HG02973 (cell line): ENCODE data around the gene LRBA.
A peak's percentile ranks its signal among the peaks of the same experiment; 100 is the strongest.
"Not testable (repeated sequence)": the region's sequence is repeated elsewhere in the genome, so short reads cannot be mapped to it uniquely, and the experiment has no call there.

Experiments
- ATAC-seq: cut with Tn5 transposase; IDR thresholded peaks from one replicate; pipeline ENCODE4 v1.9.1; 2021; ENCODE audit warnings: moderate library complexity; ENCODE audit not compliant: unreplicated experiment

The LRBA gene

DNA sequence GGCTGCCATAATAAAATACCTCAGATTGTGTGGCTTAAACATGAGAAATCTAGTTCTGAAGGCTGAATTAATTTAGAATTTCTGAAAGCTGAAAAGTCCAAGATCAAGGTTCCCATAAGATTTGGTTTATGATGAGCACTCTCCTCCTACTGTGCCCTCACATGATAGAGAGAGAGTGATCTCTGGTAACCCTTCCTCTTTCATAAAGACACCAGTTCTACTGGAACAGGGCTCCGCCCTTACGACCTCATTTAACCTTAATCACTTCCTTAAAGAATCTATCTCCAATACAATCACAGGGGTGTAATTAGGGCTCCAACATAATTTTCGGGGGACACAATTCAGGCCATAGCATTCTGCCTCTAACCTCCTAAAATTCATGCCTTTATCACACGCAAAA is 627.1 kb downstream of the LRBA start:
- ATAC-seq = no peak

DNA sequence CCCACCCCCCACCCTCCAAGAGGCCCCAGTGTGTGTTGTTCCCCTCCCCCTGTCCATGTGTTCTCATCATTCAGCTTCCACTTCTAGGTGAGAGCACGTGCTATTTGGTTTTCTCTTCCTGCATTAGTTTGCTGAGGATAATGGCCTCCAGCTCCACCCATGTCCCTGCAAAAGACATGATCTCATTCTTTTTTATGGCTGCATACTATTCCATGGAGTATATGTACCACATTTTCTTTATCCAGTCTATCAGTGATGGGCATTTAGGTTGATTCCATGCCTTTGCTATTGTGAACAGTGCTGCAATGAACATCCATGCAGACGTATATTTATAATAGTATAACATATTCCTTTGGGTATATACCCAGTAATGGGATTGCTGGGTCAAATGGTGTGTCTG is 628.7 kb downstream of the LRBA start:
- not testable (repeated sequence) for ATAC-seq

DNA sequence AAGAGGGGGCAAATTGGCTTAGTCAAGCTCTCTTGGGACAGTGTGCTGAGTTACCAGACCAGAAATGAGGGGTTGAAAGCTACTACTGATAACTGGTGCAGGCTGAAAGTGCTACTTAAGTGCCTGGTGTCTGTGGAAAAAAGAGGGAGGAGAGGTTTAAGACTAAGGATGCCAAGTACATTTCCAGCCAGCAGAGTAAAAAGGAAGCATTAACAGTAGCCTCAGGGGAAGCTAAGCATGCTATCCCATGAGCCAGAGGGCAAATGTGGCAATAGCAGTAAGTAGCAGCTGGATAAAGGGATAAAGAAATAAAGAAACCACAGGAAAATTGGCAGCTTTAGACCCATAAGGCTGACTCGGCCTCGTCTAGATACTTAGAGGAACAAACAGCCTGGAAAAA is 629.5 kb downstream of the LRBA start:
- ATAC-seq = no peak

DNA sequence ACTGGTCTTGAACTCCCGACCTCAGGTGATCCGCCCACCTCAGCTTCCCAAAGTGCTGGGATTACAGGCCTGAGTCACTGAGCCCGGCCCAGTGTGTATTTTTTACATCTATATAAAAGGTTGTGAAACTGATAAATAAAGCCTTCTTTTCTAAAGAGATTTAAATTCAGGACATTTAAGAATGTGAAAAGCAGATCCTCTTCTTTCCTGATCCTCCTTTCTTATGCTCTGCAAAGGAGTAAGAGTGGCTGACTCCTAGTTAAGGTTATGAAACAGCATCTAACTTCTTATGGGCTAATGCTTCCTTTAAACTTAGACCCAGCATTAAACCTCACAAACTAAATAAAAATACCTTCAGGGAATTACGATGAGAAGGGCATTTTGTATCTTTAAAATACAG is 630.8 kb downstream of the LRBA start:
- no peak for ATAC-seq

DNA sequence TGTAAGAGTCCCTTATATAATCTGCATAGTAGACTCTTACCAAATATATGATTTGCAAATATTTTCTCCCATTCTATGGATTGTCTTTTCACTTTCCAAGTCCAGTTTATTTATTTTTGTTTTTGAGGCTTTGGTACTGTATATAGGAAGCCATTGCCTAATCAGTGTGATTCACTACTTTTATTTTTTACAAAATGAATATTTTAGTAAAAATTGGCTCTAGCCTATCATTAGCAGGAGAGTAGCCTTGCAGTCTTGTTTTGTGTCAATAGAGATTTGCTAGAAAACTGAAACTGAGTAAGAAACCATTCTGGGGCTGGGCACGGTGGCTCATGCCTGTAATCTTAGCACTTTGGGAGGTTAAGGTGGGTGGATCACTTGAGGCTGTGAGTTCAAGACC is 633.1 kb downstream of the LRBA start:
- ATAC-seq = no peak

DNA sequence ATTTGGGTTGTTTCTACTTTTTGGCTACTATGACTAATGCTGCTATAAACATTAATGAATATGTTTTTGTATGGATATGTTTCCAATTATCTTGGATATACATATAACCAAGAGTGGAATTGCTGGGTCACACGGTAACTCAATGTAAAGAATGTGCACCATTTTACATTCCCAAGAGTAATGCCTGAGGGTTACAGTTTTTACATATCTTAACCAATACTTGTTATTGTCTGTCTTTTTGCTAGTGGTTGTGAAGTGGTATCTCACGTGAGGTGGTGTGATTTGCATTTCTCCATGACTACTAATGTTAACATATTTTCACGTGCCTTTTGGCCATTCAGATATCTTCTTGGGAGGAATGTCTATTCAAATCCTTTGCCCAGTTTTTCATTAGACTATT is 633.5 kb downstream of the LRBA start:
- no peak for ATAC-seq

DNA sequence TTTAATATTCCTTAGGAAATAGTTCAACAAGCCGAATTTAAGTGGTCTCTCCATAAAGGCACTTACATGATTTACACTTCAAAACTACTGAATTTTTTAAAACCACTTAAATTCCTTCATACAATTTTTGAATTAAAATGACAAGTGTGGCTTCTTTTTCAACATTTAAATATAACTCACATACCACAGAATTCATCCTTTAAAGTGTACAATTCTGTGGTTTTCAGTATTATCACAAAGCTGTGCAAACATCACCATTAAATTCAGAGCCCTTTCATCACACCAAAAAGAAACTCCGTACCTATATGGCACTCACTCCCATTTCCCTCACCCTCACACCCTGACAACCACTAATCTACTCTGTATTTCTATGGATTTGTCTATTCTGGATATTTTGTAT is 634.0 kb downstream of the LRBA start:
- ATAC-seq = no peak

DNA sequence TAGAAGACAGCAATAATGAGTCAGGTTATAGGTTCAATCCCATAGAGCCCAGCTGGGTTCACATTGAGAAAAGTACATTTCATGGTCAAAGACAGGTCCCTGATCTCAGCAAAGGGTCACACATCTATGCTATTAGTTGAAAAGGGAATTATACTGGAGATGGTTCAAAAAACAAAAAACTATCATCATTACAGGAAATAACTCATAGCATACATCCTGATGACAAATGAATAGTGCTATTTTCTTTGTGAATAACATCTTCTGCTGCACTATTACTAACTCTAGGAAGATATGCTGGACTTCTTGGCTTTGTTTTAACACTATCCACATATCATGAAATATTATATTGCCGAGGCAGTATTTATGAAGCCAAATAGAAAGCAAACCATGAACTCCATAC is 635.6 kb downstream of the LRBA start:
- no peak for ATAC-seq

DNA sequence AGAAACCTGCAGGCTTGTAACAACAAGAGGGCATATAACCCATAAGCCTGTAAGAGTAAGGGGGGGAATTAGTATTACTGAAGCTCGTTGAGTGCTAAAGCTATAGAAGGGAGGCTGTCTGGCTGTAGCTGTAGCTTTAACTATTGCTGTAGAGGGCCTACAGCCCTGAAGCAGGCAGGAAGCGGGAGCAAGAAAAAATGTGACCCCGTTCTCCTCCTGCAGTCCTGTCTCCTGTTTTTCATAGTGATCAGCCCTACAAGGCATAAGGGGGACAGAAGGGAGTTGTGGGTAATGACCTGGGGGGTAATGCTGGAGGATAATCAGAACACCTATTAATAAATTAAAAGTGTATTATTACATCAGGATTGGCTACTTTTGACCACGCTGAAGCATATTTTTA is 640.1 kb downstream of the LRBA start:
- ATAC-seq = no peak

DNA sequence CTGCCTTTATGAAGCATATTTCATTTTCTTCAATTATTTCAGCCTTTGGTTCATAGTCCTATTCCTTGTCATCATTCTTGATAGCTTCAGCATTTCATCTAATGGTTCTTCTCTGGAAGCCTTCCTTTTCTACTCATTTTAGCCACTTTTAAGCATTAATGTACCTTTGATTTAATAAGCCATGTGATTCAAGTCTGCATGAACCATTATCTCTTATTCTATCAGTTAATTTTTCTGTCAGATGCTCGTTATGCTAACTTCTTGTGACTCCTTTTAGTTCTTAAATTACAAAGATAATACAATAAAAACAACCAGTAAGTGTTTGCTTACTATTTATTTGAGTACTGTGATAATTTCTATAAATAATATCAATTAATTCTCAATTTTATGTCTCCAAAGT is 643.2 kb downstream of the LRBA start:
- ATAC-seq = no peak

DNA sequence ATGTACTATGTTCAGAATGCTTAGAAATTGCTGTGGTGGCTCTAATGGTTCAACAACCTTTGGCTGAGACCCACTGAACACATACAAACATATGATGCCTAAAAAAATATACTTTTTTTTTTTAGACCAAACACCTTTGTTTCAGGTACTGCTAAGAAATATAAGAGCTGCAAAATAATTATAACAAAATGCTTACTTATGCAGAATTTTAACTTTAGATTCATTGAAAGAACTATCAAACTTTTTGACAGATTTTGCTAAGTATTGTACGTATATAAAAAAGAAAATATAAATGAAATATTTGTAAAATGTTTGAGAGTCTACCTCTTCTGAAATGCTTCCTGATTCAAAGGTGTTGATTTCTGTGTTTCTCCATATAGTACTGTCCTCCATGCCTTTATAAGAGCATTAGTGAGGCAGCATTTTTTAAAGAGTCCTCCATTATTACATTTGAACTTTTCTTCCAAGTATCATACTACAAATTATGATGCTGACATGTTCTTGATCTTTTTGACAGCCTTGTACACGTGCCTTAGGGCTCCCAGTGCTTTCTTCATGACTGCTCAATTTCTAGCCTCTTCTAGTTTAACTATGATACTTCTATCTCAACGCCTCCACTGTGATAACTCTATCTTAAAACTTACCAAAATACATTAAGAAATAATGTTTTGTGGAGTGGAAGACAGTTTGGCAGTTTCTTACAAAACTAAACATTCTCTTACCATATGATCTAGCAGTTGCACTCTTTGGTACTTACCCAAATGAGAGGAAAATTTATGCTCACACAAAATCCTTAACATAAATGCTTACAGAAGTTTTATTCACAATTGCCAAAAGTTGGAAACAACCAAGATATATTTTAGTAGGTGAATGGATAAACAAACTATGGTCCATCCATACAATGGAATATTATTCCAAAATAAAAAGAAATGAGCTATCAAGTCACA is 645.4 kb downstream of the LRBA start:
- no peak for ATAC-seq

DNA sequence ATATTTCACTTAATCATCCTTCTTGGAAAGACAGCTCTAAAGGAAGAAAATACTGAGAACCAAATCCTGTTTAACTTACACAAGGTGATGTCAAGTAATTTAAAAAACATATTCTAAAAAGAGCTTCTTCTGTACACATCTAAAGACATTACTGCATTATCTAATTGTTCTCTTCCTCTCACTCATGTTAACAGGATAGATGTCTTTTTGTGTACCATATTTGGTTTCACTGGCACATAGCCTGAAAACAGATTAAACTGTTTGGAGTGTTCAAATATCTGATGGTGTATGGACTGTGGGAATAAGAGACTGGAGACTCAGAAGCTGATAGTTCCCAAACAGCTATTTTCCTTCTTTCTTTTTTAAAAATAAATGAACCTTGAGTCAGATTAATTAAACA is 646.4 kb downstream of the LRBA start:
- no peak for ATAC-seq

DNA sequence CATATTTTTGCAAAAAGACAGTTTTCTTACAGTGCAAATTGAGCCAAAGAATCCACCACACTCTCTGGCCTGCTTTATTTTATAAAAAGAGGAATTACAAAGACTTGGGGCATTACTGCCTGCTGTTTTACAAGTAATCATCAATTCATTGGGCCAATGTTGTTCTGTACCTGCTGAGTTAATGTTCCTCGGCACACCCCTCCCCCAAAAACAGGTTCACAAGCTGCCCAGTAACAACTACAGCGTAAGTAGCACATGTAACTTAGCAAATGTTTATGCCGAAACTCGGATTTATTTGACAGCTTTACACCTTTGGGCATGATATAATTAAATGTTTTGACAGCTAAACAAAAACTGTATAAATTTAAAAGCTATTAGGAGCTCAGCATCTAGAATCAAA is 647.8 kb downstream of the LRBA start:
- ATAC-seq = no peak

DNA sequence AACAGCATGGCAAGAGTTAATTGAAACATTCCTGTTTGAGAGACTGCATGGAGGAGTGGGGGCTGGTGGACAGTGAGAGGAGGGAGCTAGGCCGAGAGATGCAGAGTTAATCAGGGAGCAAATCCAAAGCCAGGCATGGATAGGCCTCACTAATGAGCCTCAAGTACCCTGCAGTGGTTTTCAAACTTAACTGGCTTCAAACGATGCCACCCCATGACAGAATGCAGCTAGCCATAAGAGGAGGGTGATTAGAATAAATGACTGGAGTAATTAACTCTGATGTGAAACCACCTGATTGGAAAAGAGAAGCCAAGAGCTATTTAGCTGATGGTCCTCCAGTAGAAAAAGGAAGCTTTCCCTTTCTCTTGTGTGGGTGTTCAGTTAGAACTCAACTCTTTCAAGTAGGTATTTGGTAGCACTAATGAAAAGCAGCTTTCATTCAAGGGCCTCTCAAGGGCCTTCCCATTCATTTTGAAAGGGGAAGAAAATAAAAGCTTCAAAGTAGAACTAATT is 648.5 kb downstream of the LRBA start:
- ATAC-seq = peak; percentile 62

DNA sequence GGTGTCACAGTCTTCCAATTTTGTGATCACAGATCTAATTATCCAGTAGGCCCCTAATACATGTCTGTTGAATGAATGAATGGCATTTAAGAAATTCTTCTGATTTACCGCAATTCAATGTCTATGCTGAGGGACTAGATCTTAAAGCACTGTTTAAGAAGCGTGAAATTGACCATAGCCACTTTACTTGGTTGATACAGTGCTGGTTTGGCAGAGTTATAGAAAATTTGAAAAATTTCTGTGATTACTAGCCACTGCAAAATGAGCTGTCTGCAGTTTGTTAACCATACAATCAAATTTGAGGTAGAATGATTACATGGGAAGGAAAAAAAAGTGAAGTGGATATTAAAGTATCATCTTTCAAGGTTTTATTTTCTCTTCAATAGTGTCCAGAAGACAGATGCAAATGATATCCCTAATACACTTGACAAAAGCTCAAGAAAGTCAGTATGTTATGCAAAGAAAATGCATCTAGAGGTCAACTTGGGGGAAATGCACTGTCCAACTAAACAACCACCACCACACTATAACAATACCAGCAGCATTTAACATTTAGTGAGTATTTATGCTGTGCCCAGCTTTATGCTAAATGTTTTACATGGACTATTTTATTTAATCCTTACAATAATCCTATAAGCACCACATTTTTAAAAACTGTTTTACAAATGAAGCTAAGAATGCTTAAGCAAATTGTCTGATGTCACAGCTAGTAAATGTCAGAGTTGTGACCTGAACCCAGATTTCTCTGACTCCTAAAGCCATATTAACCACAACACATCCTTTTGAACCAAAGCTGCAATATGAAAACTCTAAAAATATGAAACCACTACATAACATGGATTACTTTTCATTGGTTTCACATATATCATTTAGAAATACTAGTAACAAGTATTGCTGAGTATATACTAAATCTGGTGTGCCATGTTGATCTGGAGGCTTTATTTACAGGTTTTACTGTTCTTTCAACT is 651.1 kb downstream of the LRBA start:
- ATAC-seq = no peak

DNA sequence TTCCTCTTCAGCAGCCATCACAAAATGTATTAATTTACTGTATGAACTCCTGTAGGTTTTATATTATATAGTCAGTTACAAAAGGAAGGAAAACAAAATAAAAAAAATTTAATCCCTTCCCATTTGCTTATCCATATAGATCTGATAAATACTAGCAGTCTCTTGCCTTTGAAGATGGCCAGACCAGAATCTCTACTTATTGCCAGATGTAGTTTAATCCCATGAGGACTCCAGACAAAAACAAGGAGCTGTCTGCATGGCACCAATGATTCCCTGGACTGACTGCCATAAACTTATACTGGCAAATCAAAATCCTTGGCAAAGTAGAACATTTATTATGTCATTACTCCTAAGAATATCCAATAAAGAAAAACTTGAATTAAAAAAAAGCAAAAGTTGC is 656.4 kb downstream of the LRBA start:
- no peak for ATAC-seq

DNA sequence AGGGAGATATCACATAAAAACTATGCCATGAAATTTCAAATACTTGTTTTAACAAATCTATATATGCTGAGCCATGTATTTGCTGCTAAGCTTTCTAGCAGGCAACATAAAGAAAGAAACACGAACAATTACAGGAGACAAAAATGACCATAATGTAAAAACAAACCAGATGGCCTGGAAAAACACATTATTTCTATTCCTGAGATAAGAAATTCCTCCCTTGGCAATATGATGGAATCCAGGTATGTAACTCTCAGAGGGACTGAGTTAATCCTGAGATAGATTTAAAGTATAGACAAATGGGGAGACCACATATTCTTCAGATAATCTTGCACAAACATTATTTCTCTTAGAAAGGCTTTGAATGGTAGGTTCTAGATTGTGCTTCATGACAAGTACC is 657.3 kb downstream of the LRBA start:
- no peak for ATAC-seq

DNA sequence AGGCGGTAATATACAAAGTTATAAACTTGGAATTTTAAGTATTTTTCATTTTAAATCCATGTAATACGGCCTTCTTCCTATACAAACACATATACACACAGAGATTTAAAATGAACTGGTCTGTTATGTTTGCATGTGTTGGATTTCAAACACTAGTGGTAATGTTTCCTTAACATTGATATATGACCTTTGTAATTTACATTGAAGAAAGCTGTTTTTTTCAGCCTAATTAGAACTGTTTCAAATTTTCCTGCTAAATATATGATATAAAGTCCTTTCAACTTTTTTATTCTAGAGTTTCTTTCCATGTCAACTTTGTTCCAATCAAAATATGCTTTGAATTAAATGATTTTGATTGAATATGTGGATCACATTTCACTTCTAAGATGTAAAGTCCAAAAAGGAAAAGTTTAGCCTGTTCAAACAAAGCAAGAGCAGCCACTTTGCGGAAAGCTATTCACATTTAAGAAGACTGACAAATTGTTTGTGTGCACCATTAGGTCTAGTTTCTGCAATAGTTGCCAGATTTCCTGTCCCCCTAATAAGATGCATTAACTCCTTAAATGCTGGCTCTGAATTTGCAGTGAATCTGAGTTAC is 659.1 kb downstream of the LRBA start:
- ATAC-seq = no peak

DNA sequence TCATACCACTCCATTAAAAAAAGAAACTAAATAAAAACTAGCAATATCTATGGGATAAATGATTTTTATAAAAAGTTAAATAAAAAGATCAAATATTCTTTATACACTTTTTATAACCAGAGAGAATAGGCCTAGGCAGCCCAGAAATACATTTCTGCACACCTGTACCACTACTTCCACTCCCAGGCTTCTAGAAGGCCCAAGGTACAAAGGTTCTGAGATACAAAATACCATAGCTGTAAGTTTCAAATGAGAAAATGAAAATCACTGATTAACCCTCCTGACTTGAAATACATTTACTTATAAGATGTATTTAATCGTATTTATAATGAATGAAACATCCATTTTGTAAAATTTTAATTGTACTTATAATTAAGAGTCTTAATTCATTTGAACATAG is 659.7 kb downstream of the LRBA start:
- ATAC-seq = no peak

DNA sequence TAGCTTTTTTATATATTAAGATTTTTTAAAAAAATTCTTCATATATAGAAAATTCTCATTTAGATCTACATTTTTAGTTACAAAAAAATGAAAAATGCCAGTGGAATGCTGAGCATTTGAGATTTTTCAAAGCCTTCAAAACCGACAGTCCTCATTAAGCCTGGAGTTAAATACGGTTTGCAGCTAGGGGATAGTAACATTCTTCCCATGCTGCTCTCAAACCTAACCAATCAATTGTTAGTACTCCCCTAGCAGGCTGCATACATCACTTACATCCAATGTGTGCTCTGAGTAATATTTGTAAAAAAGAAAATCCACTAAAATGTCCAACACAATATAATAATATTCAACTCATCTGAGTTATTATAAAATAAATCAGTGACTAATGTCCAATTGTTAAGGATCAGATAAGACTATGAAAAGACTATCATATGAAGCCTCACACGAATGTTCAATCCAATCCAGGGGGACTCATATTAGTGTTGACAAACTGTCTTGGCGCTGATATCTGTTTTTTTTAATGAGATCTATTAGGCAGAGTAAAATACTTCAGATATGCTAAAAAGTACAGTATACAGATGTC is 660.8 kb downstream of the LRBA start:
- ATAC-seq = no peak

DNA sequence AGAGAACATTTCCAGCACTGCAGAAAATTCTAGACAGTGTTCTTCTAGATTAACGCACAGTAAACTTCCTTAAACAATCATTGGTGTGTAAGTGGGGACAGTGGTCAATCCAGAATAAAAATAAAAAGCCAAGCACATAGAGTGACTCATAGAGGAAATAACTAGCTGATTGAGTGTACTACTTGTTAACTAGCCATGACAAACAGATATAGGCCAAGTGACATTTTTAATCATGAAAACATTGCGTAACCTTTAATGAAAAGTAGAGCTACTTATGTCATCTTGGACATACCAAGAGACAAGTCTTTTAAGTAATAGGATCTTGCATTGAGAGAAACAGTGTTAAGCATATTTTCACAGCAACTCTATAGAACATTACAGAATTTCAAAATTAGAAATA is 667.0 kb downstream of the LRBA start:
- no peak for ATAC-seq
